Mammary epithelial cell (primary cell): ENCODE measurements around the gene PAPSS2.

ENCODE experiments used
- EZH2 ChIP-seq: IDR thresholded peaks from 2 replicates; pipeline ENCODE4 v1.6.1; 2012; ENCODE audit warnings: low read length, inconsistent platforms, borderline replicate concordance
- TF ChIP-seq, protein P1 (sequence below), 2 donors: IDR thresholded peaks in 1 of 2; conservative IDR thresholded peaks in 1 of 2; 2 replicates each; pipeline ENCODE4 v1.5.1; 2011 to 2012; ENCODE audit warnings: inconsistent platforms in 2 of 2, low read length in 2 of 2, mild to moderate bottlenecking in 2 of 2, control low read depth in 1 of 2, low read depth in 1 of 2; ENCODE audit not compliant: insufficient read depth in 1 of 2; ENCODE audit errors: extremely low read depth in 1 of 2

DNA sequence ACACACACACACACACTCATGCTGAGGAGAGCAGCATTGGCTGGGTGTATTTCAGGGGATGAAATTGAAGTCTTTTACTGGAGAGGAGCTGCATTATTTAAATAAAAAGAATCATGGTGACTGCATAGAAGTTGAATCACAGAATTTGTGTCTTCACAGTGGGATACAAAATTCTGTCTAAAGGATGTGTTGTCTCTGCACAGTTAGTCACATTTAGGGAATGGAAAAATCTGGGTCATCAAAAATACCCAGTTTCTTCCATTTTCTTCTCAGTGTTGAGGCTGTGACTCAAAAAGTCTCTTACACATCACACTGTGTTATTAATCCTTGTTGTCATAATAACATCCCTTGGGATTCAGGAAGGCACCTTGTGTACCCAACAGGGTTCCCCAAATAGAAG lies 10.9 kb downstream of the PAPSS2 start:
- TF ChIP-seq, protein P1, sequence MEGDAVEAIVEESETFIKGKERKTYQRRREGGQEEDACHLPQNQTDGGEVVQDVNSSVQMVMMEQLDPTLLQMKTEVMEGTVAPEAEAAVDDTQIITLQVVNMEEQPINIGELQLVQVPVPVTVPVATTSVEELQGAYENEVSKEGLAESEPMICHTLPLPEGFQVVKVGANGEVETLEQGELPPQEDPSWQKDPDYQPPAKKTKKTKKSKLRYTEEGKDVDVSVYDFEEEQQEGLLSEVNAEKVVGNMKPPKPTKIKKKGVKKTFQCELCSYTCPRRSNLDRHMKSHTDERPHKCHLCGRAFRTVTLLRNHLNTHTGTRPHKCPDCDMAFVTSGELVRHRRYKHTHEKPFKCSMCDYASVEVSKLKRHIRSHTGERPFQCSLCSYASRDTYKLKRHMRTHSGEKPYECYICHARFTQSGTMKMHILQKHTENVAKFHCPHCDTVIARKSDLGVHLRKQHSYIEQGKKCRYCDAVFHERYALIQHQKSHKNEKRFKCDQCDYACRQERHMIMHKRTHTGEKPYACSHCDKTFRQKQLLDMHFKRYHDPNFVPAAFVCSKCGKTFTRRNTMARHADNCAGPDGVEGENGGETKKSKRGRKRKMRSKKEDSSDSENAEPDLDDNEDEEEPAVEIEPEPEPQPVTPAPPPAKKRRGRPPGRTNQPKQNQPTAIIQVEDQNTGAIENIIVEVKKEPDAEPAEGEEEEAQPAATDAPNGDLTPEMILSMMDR (conservative IDR thresholded peaks at IDR 0.05 in 1 of 2, IDR thresholded peaks at IDR 0.05 in 1 of 2; ENCODE audit: extremely low read depth in 1 of 2, insufficient read depth in 1 of 2, low read depth in 1 of 2, low read length in 2 of 2), result no peak
- TF ChIP-seq EZH2, result no peak
